ENCODE results near the gene CPAMD8.

Gene CPAMD8

DNA sequence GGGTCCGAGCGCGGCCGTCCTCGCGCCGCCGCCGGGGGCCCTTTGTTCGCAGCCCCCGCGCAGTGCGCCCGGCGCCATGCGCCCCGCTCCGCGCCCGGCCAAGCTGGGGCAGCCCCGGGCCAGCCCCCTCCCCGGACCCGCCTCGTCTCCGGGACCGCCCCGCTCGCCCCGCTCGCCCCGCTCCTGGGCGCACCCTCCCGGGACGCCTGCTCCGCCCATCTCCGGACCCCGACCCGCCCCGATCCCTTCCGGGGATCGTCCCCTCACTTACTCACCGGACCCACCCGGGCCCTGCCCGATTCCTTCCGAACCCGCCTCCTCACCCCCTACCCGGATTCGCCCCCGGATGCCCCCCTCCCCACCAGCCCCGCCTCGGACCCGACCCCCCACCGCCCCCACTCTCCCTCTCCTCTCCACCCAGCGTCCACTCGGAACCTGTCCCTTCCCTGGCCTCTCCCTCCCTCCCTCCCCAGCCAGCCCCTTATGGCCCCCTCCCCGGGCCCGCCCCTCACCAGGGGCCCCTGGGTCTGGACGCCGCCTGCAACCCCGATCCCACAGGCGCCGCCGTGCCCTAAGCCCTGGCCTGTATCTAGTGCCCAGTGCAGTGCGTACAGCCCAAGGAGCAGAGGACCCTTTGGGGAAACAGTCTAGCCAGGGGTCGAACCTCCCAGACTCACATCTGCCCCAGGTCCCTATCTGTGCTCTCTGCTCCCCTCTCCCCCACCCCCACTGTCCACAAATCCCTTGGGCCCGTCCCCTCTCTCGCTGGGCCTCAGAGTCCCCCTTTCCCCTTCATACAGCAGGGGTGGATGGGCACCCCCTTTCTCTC, at the start of gene CPAMD8:
Gene CPAMD8 (minus strand): TSS at position 105 of the 829 bp plus-strand sequence. CDS start 168 bp downstream, outside the sequence.
- TF ChIP-seq, protein P1, sequence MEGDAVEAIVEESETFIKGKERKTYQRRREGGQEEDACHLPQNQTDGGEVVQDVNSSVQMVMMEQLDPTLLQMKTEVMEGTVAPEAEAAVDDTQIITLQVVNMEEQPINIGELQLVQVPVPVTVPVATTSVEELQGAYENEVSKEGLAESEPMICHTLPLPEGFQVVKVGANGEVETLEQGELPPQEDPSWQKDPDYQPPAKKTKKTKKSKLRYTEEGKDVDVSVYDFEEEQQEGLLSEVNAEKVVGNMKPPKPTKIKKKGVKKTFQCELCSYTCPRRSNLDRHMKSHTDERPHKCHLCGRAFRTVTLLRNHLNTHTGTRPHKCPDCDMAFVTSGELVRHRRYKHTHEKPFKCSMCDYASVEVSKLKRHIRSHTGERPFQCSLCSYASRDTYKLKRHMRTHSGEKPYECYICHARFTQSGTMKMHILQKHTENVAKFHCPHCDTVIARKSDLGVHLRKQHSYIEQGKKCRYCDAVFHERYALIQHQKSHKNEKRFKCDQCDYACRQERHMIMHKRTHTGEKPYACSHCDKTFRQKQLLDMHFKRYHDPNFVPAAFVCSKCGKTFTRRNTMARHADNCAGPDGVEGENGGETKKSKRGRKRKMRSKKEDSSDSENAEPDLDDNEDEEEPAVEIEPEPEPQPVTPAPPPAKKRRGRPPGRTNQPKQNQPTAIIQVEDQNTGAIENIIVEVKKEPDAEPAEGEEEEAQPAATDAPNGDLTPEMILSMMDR (IDR thresholded peaks at IDR 0.05) = no peak

DNA sequence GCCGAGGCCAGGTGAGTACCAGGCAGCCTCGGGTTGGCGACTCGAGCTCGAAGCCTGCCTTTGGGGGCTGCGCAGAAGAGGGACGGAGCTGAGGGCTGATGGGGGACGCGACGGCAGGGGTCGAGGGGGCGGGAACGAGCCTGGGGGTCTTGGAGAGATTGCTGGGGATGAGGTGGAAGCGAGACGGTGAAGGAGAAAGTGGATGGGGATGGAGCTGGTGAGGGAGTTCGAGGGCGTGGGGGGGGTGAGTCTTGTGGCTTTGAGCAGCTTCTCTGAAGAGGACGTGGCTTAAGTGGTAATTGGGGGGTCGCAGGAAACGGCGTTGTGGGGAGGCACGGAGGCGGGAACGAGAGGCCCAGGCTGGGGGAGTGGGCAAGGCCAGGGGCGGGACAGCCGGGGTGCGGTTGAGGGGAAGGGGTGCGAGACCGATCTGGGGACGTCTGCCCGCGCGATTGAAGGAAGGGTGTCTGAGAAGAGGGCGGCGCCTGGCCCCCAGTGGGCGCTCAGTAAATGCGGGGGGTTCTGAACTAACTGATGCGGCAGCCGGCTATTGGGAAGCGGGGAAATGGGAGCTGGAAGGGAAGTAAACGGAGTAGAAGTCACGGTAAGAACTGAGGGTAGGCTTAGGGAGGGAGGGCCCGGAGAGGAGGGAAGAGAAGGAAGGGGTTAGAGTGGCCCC, 49.4 kb upstream of the CPAMD8 start:
- TF ChIP-seq, protein P1 (IDR thresholded peaks at IDR 0.05) = no peak

DNA sequence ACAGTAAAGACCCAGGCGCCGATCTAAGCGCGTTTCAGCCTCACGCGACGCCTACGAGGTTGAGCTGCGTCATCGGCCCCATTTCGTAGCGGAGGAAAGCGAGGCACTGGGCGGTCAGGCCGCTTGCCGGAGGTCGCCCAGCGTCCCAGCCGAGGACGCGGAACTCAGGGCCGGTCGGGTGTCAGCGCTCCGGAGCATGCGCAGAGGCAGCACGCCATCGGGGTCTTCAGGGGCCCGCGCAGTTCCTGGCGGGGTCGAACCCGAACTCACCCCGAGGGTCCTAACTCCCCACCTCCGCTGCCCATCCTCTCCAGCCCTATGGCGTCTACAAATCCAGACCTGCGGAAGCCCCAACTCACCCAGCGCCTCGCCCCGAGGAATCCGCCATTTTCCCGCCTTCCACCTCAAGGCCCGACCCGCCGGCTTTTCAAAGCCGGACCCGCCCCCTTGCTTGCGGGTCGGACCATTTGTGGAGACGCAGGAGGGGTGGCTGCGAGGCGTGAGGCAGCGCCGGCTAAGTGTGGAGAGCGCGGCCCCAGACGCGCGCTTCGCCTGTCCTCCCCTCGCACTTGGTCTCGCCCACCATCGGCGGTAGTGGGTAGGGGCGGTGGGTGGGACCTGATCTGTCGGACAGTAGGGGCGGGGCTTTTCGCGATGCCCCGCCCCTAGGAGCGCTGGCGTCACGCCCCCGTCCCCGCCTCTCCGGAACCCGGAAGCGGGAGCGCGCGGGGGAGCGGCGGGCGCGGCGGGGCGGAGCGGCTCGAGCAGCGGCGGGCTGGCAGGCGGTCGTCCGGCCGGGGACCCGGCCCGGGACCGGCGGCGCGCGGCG, 48.6 kb upstream of the CPAMD8 start, which contains the start of the genes HAUS8 and MYO9B:
Gene HAUS8 (minus strand): TSS at position 418 of the 829 bp plus-strand sequence. CDS start 30 bp downstream, at position 388.
Gene MYO9B (plus strand): TSS at position 743 of the 829 bp plus-strand sequence. CDS start 25,941 bp downstream, outside the sequence.
- TF ChIP-seq, protein P1 (IDR thresholded peaks at IDR 0.05) = no peak

DNA sequence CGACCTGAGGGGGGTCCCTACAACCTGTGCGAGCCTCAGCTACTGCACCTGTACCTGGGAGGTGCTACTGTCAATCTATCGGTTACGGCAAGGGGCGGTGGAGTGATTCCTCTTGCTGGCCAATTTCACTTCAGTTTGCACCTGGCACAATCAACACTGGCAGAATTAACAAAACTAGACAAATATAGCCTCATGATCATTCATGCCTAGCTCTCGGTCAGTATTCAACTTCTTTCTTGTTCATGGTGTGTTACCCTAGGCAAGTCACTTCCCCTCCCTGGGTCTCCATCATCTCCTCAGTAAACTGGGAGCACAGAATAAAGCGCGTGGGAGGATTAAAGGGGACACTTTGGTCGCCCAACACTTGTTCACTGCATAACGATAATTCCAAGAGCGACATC, 48.0 kb upstream of the CPAMD8 start:
- TF ChIP-seq, protein P1 (IDR thresholded peaks at IDR 0.05) = no peak

DNA sequence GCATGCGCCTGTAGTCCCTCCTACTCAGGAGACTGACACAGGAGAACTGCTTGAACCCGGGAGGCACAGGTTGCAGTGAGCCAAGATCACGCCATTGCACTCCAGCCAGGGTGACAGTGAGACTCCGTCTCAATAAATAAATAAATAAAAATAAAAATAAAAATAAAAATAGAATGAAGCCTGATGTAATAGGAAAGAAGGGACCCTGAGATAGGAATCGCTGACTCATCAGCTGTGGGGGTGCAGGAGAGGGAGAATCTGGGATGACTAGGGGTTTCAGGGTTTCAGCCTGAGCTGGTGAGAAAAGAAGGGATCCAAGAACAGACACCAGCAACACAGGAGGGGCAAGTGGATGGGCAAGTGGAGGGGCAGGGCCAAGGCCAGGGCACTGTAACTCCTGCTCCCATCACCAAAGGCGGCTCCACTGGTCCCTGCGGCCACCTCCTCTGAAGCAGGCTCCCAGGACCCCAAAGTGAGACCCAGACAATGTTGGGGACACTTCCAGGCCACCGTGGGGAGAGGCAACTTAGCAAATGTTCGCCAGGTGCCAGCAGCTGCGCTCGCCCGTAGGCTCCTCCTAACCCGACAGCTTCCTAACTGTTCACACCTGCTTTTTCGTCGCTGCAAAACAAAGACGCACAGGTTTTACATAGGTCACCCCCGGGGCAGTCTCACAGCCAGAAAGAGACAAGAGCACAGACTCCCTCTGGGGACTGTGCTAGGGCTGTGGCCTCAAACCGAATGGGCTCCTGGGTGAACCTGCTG, 47.4 kb upstream of the CPAMD8 start:
- TF ChIP-seq, protein P1 (IDR thresholded peaks at IDR 0.05) = no peak

DNA sequence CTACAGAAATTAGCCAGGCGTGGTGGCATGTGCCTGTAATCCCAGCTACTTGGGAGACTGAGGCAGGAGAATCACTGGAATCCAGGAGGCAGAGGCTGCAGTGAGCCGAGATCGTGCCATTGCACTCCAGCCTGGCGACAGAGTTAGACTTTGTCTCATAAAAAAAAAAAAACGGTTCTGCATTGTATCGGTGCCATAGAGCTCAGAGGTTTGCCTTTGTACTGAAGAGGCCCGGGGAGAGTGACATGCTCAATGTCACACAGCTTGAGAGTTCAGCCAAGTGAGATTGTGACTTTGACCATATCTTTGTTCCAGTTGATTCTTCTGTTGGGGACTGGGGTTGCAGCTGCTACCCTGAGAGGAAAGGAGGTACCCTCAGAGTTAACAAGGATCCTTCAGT, 44.3 kb upstream of the CPAMD8 start:
- TF ChIP-seq, protein P1 (IDR thresholded peaks at IDR 0.05) = no peak

All from LNCAP (cell line).